Astrocyte of the hippocampus (primary cell): ENCODE data around the gene KRT1.

ENCODE experiments used
- DNase-seq: peaks from one replicate; pipeline ENCODE4 v3.0.0; 2011; ENCODE audit warnings: low read depth, low spot score

Gene KRT1

GRCh38 chr12:52661668-52662067, 18.5 kb downstream of the KRT1 start:
- no peak for DNase-seq

GRCh38 chr12:52660934-52661499, 19.2 kb downstream of the KRT1 start:
- no peak for DNase-seq

- DNase-seq = no peak
These were observed 20.3 kb downstream of the KRT1 start for GRCh38 chr12:52659951-52660350.

GRCh38 chr12:52659395-52659794, 20.8 kb downstream of the KRT1 start:
- no peak for DNase-seq

GRCh38 chr12:52658196-52658595, 22.0 kb downstream of the KRT1 start:
- DNase-seq = no peak

- DNase-seq = no peak
These were observed 22.8 kb downstream of the KRT1 start for GRCh38 chr12:52657250-52657902.

GRCh38 chr12:52656616-52657015, 23.6 kb downstream of the KRT1 start:
- no peak for DNase-seq

GRCh38 chr12:52655720-52656124, 24.5 kb downstream of the KRT1 start:
- no peak for DNase-seq

GRCh38 chr12:52655251-52655650, 25.0 kb downstream of the KRT1 start:
- DNase-seq = no peak

GRCh38 chr12:52651726-52652261, 28.4 kb downstream of the KRT1 start, which contains the start of gene KRT2:
TSS of gene KRT2 (minus strand) at chr12:52652211. CDS start at chr12:52652142, 69 bp downstream.
- DNase-seq = no peak

- no peak for DNase-seq
These were observed 29.6 kb downstream of the KRT1 start for GRCh38 chr12:52650520-52651081.

GRCh38 chr12:52649066-52649465, 31.1 kb downstream of the KRT1 start:
- no peak for DNase-seq

GRCh38 chr12:52648012-52648550, 32.1 kb downstream of the KRT1 start:
- DNase-seq = no peak

- no peak for DNase-seq
These were observed 32.6 kb downstream of the KRT1 start for GRCh38 chr12:52647601-52648000.

GRCh38 chr12:52646613-52647012, 33.6 kb downstream of the KRT1 start:
- DNase-seq = no peak

GRCh38 chr12:52645982-52646381, 34.2 kb downstream of the KRT1 start:
- no peak for DNase-seq

- no peak for DNase-seq
These were observed 35.0 kb downstream of the KRT1 start for GRCh38 chr12:52645120-52645761.

GRCh38 chr12:52644078-52644415, 36.2 kb downstream of the KRT1 start:
- DNase-seq = no peak

- DNase-seq = no peak
These were observed 36.8 kb downstream of the KRT1 start for GRCh38 chr12:52643233-52644077.

- no peak for DNase-seq
These were observed 38.7 kb downstream of the KRT1 start for GRCh38 chr12:52641468-52641867.

- no peak for DNase-seq
These were observed 42.9 kb downstream of the KRT1 start for GRCh38 chr12:52637299-52637698.
